GM12878 (cell line): Measurements from ENCODE around the gene LINGO1. TPM values are rescaled to one million over a fixed set of nuclear protein-coding genes. Genes with fewer than 3 reads are reported as not detected.

Experiments used
- ATAC-seq: fragments of 200-7000 bp; cut with Tn5 transposase; 3 replicates; pipeline ENCODE4 v1.9.1; 2020; ENCODE audit warnings: mild to moderate bottlenecking, moderate library complexity
- BruUV-seq: library from RNA; stranded (reverse); fragments of 400-500 nt; replicated peaks from 2 replicates; lab custom pipeline; 2021; lab: Mats Ljungman, UMichigan
- CTCF ChIA-PET: fragments of 300-600 bp; sonication (Branson Sonifier 250); formaldehyde crosslinking; extraction: SDS; loops from one replicate; lab custom pipeline; 2021; ENCODE audit warnings: inconsistent platforms; lab: Yijun Ruan, JAX
- POLR2A ChIA-PET: fragments of 350-600 bp; formaldehyde crosslinking; extraction: SDS; loops from one replicate; lab custom pipeline; 2021; ENCODE audit warnings: inconsistent platforms; lab: Charles Lee
- RAD21 ChIA-PET: fragments of 300-600 bp; sonication (Branson Sonifier 250); formaldehyde crosslinking; loops from one replicate; lab custom pipeline; 2023; ENCODE audit warnings: antibody characterized with exemption; ENCODE audit not compliant: unreplicated experiment; lab: Charles Lee
- SMC1A ChIA-PET: fragments of 300-600 bp; sonication (Branson Sonifier 250); formaldehyde crosslinking; loops from one replicate; lab custom pipeline; 2023; ENCODE audit not compliant: unreplicated experiment, uncharacterized antibody; lab: Charles Lee
- DNase-seq: peaks from one replicate; pipeline ENCODE4 v3.0.0-alpha.2; 2011; ENCODE audit warnings: low read depth, low spot score
- FAIRE-seq: peaks from 3 replicates; lab custom pipeline; 2011; peaks lifted over from hg19 to GRCh38; lab: Jason Lieb, UNC
- H2AFZ ChIP-seq: 2 replicates; pipeline ENCODE4 v1.6.0; 2011; ENCODE audit warnings: low read depth, low read length, control low read depth; ENCODE audit not compliant: control insufficient read depth
- H3K27ac ChIP-seq: 2 replicates; pipeline ENCODE4 v1.5.1; 2011; ENCODE audit warnings: control low read depth; ENCODE audit not compliant: control insufficient read depth, insufficient read depth
- H3K27me3 ChIP-seq, 2 experiments: replicated peaks in 1 of 2; 2 replicates each; pipeline versions ENCODE4 v1.6.0 to v1.6.1; 2011; ENCODE audit warnings: low read length in 1 of 2; ENCODE audit not compliant: control insufficient read depth in 2 of 2, insufficient read depth in 2 of 2
- H3K36me3 ChIP-seq, 2 experiments: 2 replicates each; pipeline ENCODE4 v1.5.1; 2011; ENCODE audit warnings: low read length in 1 of 2; ENCODE audit not compliant: control insufficient read depth in 2 of 2, insufficient read depth in 2 of 2
- H3K4me1 ChIP-seq: 2 replicates; pipeline ENCODE4 v1.6.1; 2011; ENCODE audit warnings: mild to moderate bottlenecking, low read length, moderate library complexity, mixed read lengths; ENCODE audit not compliant: control insufficient read depth, insufficient read depth
- H3K4me2 ChIP-seq: 2 replicates; pipeline ENCODE4 v1.6.0; 2011; ENCODE audit warnings: control low read depth; ENCODE audit not compliant: control insufficient read depth, insufficient read depth
- H3K4me3 ChIP-seq: fragments of 200-600 bp; sonication (generic); 2 replicates; pipeline ENCODE4 v1.5.1; 2016
- H3K79me2 ChIP-seq: 2 replicates; pipeline ENCODE4 v1.6.0; 2011; ENCODE audit warnings: low read length; ENCODE audit not compliant: control insufficient read depth, insufficient read depth
- H3K9ac ChIP-seq: 2 replicates; pipeline ENCODE4 v1.8.0; 2011; ENCODE audit warnings: low read length, control low read depth, mixed read lengths; ENCODE audit not compliant: control insufficient read depth, insufficient read depth
- H3K9me3 ChIP-seq: replicated peaks from 3 replicates; pipeline ENCODE4 v1.5.1; 2011; ENCODE audit warnings: mild to moderate bottlenecking, low read length; ENCODE audit not compliant: control insufficient read depth, insufficient read depth
- H4K20me1 ChIP-seq: 2 replicates; pipeline ENCODE4 v1.6.0; 2011; ENCODE audit not compliant: control insufficient read depth, insufficient read depth
- BCL11A ChIP-seq: IDR thresholded peaks from 2 replicates; pipeline ENCODE4 v1.6.1; 2011; ENCODE audit warnings: low read depth, low read length
- GABPA ChIP-seq: IDR thresholded peaks from 2 replicates; pipeline ENCODE4 v1.6.1; 2014; ENCODE audit warnings: antibody characterized with exemption, low read depth, mild to moderate bottlenecking, inconsistent platforms
- MLLT1 ChIP-seq: fragments of 450-650 bp; IDR thresholded peaks from 2 replicates; pipeline ENCODE4 v1.6.1; 2016; ENCODE audit warnings: mild to moderate bottlenecking
- NFXL1 ChIP-seq: fragments of 450-650 bp; IDR thresholded peaks from 2 replicates; pipeline ENCODE4 v1.6.1; 2017; ENCODE audit warnings: antibody characterized with exemption, mild to moderate bottlenecking, borderline replicate concordance
- SMAD1 ChIP-seq: fragments of 450-650 bp; IDR thresholded peaks from 2 replicates; pipeline ENCODE4 v1.6.1; 2018; ENCODE audit warnings: mild to moderate bottlenecking, low read depth; ENCODE audit not compliant: partially characterized antibody
- TCF3 ChIP-seq: IDR thresholded peaks from 2 replicates; pipeline ENCODE4 v1.6.1; 2012; ENCODE audit warnings: low read depth, mild to moderate bottlenecking, low read length, borderline replicate concordance; ENCODE audit not compliant: insufficient read depth
- WRNIP1 ChIP-seq: IDR thresholded peaks from 2 replicates; pipeline ENCODE4 v1.6.1; 2011; ENCODE audit warnings: low read depth, low read length, improper control_type of control experiment, borderline replicate concordance
- ZNF274 ChIP-seq: IDR thresholded peaks from one replicate; pipeline ENCODE4 v1.8.0; 2011; ENCODE audit not compliant: insufficient read length, insufficient read depth
- WGBS: methylation state at CpG from one replicate; pipeline ENCODE4 v1.1.6; 2016; ENCODE audit warnings: low lambda C conversion rate; ENCODE audit not compliant: insufficient replicate concordance, insufficient coverage; ENCODE audit errors: missing lambda C conversion rate; 5-methylcytosine and 5-hydroxymethylcytosine counted together
- in situ Hi-C: fragments of 300-500 bp; cut with MboI; formaldehyde crosslinking; loops from 9 replicates; pipeline ENCODE4 v1.14.3; 2018; ENCODE audit warnings: mixed read lengths
- intact Hi-C: fragments of 100-400 bp; cut with micrococcal nuclease; formaldehyde crosslinking; loops from one replicate; pipeline ENCODE4 v1.14.2; 2022; ENCODE audit not compliant: unreplicated experiment
- polyA plus RNA-seq, 11 experiments: library from polyadenylated mRNA; depleted of rRNA in 4 of 11; unstranded in 6 of 11; stranded (reverse) in 5 of 11; fragments of >200 nt; fragmentation: Nextera tagmentation in 4 of 11; fragmentation: Illumina TruSeq in 1 of 11; extraction: Ambion mirVana in 4 of 11; extraction: Trizol in 1 of 11; gene quantifications; 1 replicate in 1 of 11; 2 replicates in 10 of 11; pipeline versions ENCODE4 v1.2.1 to v1.2.3, GENCODE V29; 2011 to 2016; ENCODE audit warnings: inconsistent platforms in 2 of 11, missing spikeins in 2 of 11, low read depth in 1 of 11
- total RNA-seq, 4 experiments: library from RNA; depleted of rRNA in 3 of 4; stranded (reverse); fragments of >200 nt in 3 of 4; fragmentation: Illumina TruSeq in 1 of 4; extraction: Trizol in 1 of 4; gene quantifications; 2 replicates each; pipeline versions ENCODE4 v1.2.1 to v1.2.3, GENCODE V29; 2013 to 2021

LINGO1 gene
- total and polyA plus RNA-seq, 10 of the 15 experiments (the other 5 are each of a cell fraction or from before 2014, with no cell fraction given) = 0.04 to 3.9 (median 0.17) TPM; not detected in 6

DNA sequence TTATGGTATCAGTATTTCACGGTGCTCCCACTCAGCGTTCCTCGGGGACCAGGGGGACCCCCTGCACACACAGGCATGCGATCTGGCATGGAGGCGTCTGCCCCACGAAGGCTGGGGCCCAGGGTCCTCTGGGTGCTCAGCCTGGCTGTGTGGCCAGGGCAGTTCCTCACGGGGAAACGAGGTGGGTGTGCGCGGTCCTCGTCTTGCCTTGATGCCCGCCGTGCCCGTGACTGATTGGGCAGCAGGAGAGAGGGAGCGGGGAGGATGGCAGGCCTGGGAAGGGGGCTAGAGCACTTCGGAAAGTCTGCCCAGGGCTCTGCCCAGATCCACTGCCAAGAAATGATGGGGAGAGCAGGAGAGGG, 10.9 kb downstream of the LINGO1 start:
- no peak overlapping the region for H3K4me2 ChIP-seq

More for the DNA sequence above, 10.9 kb downstream of the LINGO1 start:
- intact Hi-C loops (no loop called here), in situ Hi-C loops (no loop called here)
- peaks cover 0 to 1% of the 10 kb centered on the region in 2 experiments; a peak in 2 of 4 replicates for H3K27me3 ChIP-seq
- H3K4me1 ChIP-seq = no peaks in the 10 kb centered on the region
- FAIRE-seq (no peak), ATAC-seq (no peak), DNase-seq (no peak)
- TF ChIP-seq SMAD1 = no peak
- no peak for TF ChIP-seq NFXL1
- TF ChIP-seq GABPA = no peak
- TF ChIP-seq TCF3 = no peak
- no peak for TF ChIP-seq WRNIP1
- TF ChIP-seq MLLT1 = no peak
- TF ChIP-seq BCL11A = no peak
- TF ChIP-seq ZNF274 = no peak
- ChIA-PET SMC1A (no interaction called here), CTCF (interaction anchor here (1.8 kb wide), 1 partner anchor 12 kb away, joined by 11 read pairs; no protein-coding TSS in a partner anchor), RAD21 (no interaction called here), POLR2A (no interaction called here)
- H3K79me2 ChIP-seq = no peaks in the 10 kb centered on the region
- WGBS = 36% methylated on average over 16 of the region's 16 CpGs
- BruUV-seq = no TSS peak
- H3K27ac ChIP-seq = no peak overlapping the region
- H4K20me1 ChIP-seq = no peaks in the 10 kb centered on the region
- no peaks in the 10 kb centered on the region for H3K9me3 ChIP-seq
- H2AFZ ChIP-seq = no peak overlapping the region
- no peaks in the 10 kb centered on the region for H3K36me3 ChIP-seq
- H3K9ac ChIP-seq = no peak overlapping the region
- H3K4me3 ChIP-seq = no peak overlapping the region
